Measurements from ENCODE around the gene SEMA3F. TPM values are rescaled to one million over a fixed set of nuclear protein-coding genes. Genes with fewer than 3 reads are reported as not detected.

The SEMA3F gene
- total and polyA plus RNA-seq, 2 experiments from 2014 or later, result 2.3 to 67.6 TPM

- no peaks in the 10 kb centered on the region for H3K9me2 ChIP-seq (ENCODE audit: insufficient read depth)
- no peaks in the 10 kb centered on the region for H3K36me3 ChIP-seq (ENCODE audit: insufficient read depth)
- peaks cover 18% of the 10 kb centered on the region for H3K79me2 ChIP-seq (replicated peaks; ENCODE audit: insufficient read depth)
- TF ChIP-seq POLR2AphosphoS5 (IDR thresholded peaks at IDR 0.05; ENCODE audit: low read depth) (no peak), CREB1 (CRISPR knock-in tag; IDR thresholded peaks at IDR 0.05; ENCODE audit: low read depth) (no peak), ZNF114 (CRISPR knock-in tag; IDR thresholded peaks at IDR 0.05) (no peak)
- DNase-seq (ENCODE audit: low spot score) (no peak), ATAC-seq (no peak)
- H4K20me1 ChIP-seq (replicated peaks; ENCODE audit: insufficient read depth), result peaks cover 9% of the 10 kb centered on the region; the same call in 1 of the 2 replicates
- H3K4me1 Mint-ChIP-seq, result peaks cover 28% of the 10 kb centered on the region
- no peaks in the 10 kb centered on the region for H3K36me3 Mint-ChIP-seq (ENCODE audit: low read depth)
- no peak overlapping the region for H3K27ac ChIP-seq (ENCODE audit: low read depth)
- peaks cover 18% of the 10 kb centered on the region for H3K4me1 ChIP-seq (ENCODE audit: insufficient read depth)
- peaks cover 22% of the 10 kb centered on the region for H3K27me3 Mint-ChIP-seq (ENCODE audit: insufficient read depth, low read depth, poor library complexity)
- no peak overlapping the region for H2AFZ ChIP-seq
- peaks cover 18% of the 10 kb centered on the region; the same call in 1 of the 2 replicates for H3F3A ChIP-seq (replicated peaks; ENCODE audit: low read depth)
- H3K4me2 ChIP-seq, result no peak overlapping the region
- H3K4me3 Mint-ChIP-seq, result no peak overlapping the region
- H3K27me3 ChIP-seq (ENCODE audit: insufficient read depth), result no peaks in the 10 kb centered on the region
- no peaks in the 10 kb centered on the region for H3K9me3 Mint-ChIP-seq
- no peak overlapping the region for H3K4me3 ChIP-seq
- no peak overlapping the region for H3K27ac Mint-ChIP-seq
Observed at GRCh38 chr3:50232303-50232702, 77.2 kb downstream of the SEMA3F start.

- no peak for DNase-seq (ENCODE audit: low spot score)
- Histone ChIP-seq H3K27me3 (ENCODE audit: insufficient read depth) (no peaks in the 10 kb centered on the region), H4K20me1 (replicated peaks; ENCODE audit: insufficient read depth) (peaks cover 13% of the 10 kb centered on the region; the same call in 1 of the 2 replicates), H3K9me2 (ENCODE audit: insufficient read depth) (no peaks in the 10 kb centered on the region), H3K36me3 (ENCODE audit: insufficient read depth) (no peaks in the 10 kb centered on the region), H3K4me2 (no peak overlapping the region), H3K79me2 (replicated peaks; ENCODE audit: insufficient read depth) (peaks cover 27% of the 10 kb centered on the region), H3K4me3 (no peak overlapping the region), H3K27ac (ENCODE audit: low read depth) (no peak overlapping the region), H3K4me1 (ENCODE audit: insufficient read depth) (peaks cover 23% of the 10 kb centered on the region), H2AFZ (no peak overlapping the region), H3F3A (replicated peaks; ENCODE audit: low read depth) (peaks cover 25% of the 10 kb centered on the region)
- peaks cover 18% of the 10 kb centered on the region for H3K27me3 Mint-ChIP-seq (ENCODE audit: insufficient read depth, low read depth, poor library complexity)
- no peak overlapping the region for H3K4me3 Mint-ChIP-seq
- ATAC-seq, result no peak
- H3K36me3 Mint-ChIP-seq (ENCODE audit: low read depth), result no peaks in the 10 kb centered on the region
- H3K4me1 Mint-ChIP-seq, result peaks cover 34% of the 10 kb centered on the region
- H3K9me3 Mint-ChIP-seq, result no peaks in the 10 kb centered on the region
- H3K27ac Mint-ChIP-seq, result no peak overlapping the region
- TF ChIP-seq, protein P1, sequence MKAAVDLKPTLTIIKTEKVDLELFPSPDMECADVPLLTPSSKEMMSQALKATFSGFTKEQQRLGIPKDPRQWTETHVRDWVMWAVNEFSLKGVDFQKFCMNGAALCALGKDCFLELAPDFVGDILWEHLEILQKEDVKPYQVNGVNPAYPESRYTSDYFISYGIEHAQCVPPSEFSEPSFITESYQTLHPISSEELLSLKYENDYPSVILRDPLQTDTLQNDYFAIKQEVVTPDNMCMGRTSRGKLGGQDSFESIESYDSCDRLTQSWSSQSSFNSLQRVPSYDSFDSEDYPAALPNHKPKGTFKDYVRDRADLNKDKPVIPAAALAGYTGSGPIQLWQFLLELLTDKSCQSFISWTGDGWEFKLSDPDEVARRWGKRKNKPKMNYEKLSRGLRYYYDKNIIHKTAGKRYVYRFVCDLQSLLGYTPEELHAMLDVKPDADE (IDR thresholded peaks at IDR 0.05), result no peak
- TF ChIP-seq ZNF114 (CRISPR knock-in tag; IDR thresholded peaks at IDR 0.05), result no peak
- TF ChIP-seq CREB1 (CRISPR knock-in tag; IDR thresholded peaks at IDR 0.05; ENCODE audit: low read depth), result no peak
- no peak for TF ChIP-seq EZH2 (IDR thresholded peaks at IDR 0.05; ENCODE audit: low read depth, unreplicated experiment)
- TF ChIP-seq CTCF (conservative IDR thresholded peaks at IDR 0.05; ENCODE audit: low read depth in 2 of 2), result no peak
- no peak for TF ChIP-seq NANOG (IDR thresholded peaks at IDR 0.05; ENCODE audit: borderline replicate concordance)
- no peak for TF ChIP-seq EZH2phosphoT487 (IDR thresholded peaks at IDR 0.05; ENCODE audit: unreplicated experiment)
- TF ChIP-seq REST (IDR thresholded peaks at IDR 0.05; ENCODE audit: unreplicated experiment), result no peak
- no peak for TF ChIP-seq STAT1 (IDR thresholded peaks at IDR 0.05; ENCODE audit: unreplicated experiment)
- no peak for TF ChIP-seq JUNB (IDR thresholded peaks at IDR 0.05; ENCODE audit: unreplicated experiment)
Observed at GRCh38 chr3:50233176-50233575, 78.1 kb downstream of the SEMA3F start.

Measured in GM23338 (cell line).